Keratinocyte (primary cell): ENCODE measurements around the gene FKBP1A. TPM values are rescaled to one million over a fixed set of nuclear protein-coding genes. Genes with fewer than 3 reads are reported as not detected.

Experiments
- DNase-seq: peaks from one replicate; pipeline ENCODE4 v3.0.0-alpha.2; 2011; ENCODE audit warnings: low read depth, missing footprints, low spot score
- FAIRE-seq: peaks from 2 replicates; lab custom pipeline; 2011; peaks lifted over from hg19 to GRCh38; lab: Jason Lieb, UNC
- H2AFZ ChIP-seq: 2 replicates; pipeline ENCODE4 v1.6.0; 2012; ENCODE audit warnings: low read length, control low read depth, inconsistent platforms; ENCODE audit not compliant: control insufficient read depth
- H3K27ac ChIP-seq: 2 replicates; pipeline ENCODE4 v1.5.1; 2011; ENCODE audit warnings: low read length; ENCODE audit not compliant: control insufficient read depth, insufficient read depth
- H3K27me3 ChIP-seq: 3 replicates; pipeline ENCODE4 v1.6.0; 2011; ENCODE audit warnings: low read length; ENCODE audit not compliant: control insufficient read depth, insufficient read depth; ENCODE audit errors: extremely low read depth
- H3K36me3 ChIP-seq, 2 experiments: 2 replicates in 1 of 2; 3 replicates in 1 of 2; pipeline ENCODE4 v1.5.1; 2011; ENCODE audit warnings: low read length in 2 of 2, mild to moderate bottlenecking in 1 of 2; ENCODE audit not compliant: control insufficient read depth in 2 of 2, insufficient read depth in 2 of 2; ENCODE audit errors: extremely low read depth in 1 of 2
- H3K4me1 ChIP-seq: 3 replicates; pipeline ENCODE4 v1.5.1; 2011; ENCODE audit warnings: low read length; ENCODE audit not compliant: control insufficient read depth, insufficient read depth; ENCODE audit errors: extremely low read depth
- H3K4me2 ChIP-seq: 3 replicates; pipeline ENCODE4 v1.6.0; 2011; ENCODE audit warnings: low read depth, low read length; ENCODE audit not compliant: control insufficient read depth, insufficient read depth; ENCODE audit errors: extremely low read depth
- H3K4me3 ChIP-seq, 3 experiments: fragments of 200-600 bp in 1 of 3; sonication (generic) in 1 of 3; 2 replicates in 2 of 3; 3 replicates in 1 of 3; pipeline ENCODE4 v1.5.1; 2011 to 2016; ENCODE audit warnings: low read length in 3 of 3, mild to moderate bottlenecking in 3 of 3, control low read depth in 2 of 3, inconsistent platforms in 1 of 3, low read depth in 1 of 3, mixed read lengths in 1 of 3, mixed run types in 1 of 3, moderate library complexity in 1 of 3; ENCODE audit not compliant: control insufficient read depth in 2 of 3, insufficient read depth in 2 of 3; ENCODE audit errors: extremely low read depth in 1 of 3
- H3K79me2 ChIP-seq: 2 replicates; pipeline ENCODE4 v1.6.0; 2012; ENCODE audit warnings: low read length; ENCODE audit not compliant: control insufficient read depth, insufficient read depth
- H3K9ac ChIP-seq: 3 replicates; pipeline ENCODE4 v1.6.0; 2011; ENCODE audit warnings: low read length; ENCODE audit not compliant: control insufficient read depth, insufficient read depth; ENCODE audit errors: extremely low read depth
- H3K9me1 ChIP-seq: 3 replicates; pipeline ENCODE4 v1.6.0; 2011; ENCODE audit warnings: low read length; ENCODE audit not compliant: control insufficient read depth, insufficient read depth; ENCODE audit errors: extremely low read depth
- H3K9me3 ChIP-seq: 2 replicates; pipeline ENCODE4 v1.5.1; 2012; ENCODE audit warnings: low read depth, low read length; ENCODE audit not compliant: control insufficient read depth
- H4K20me1 ChIP-seq: 3 replicates; pipeline ENCODE4 v1.6.0; 2011; ENCODE audit warnings: low read length; ENCODE audit not compliant: control insufficient read depth, insufficient read depth; ENCODE audit errors: extremely low read depth
- CTCF ChIP-seq, 3 experiments: IDR thresholded peaks in 1 of 3; conservative IDR thresholded peaks in 1 of 3; optimal IDR thresholded peaks in 1 of 3; 2 replicates in 2 of 3; 3 replicates in 1 of 3; pipeline versions ENCODE3 to v1.5.1; 2011; ENCODE audit warnings: low read length in 3 of 3, mild to moderate bottlenecking in 3 of 3, moderate library complexity in 2 of 3, control low read depth in 1 of 3, inconsistent platforms in 1 of 3; ENCODE audit not compliant: insufficient read depth in 2 of 3; ENCODE audit errors: extremely low read depth in 1 of 3
- EZH2 ChIP-seq: IDR thresholded peaks from one replicate; pipeline ENCODE4 v1.6.1; 2012; ENCODE audit warnings: inconsistent platforms, mild to moderate bottlenecking, low read length, moderate library complexity
- dilution Hi-C: fragments of 300-500 bp; cut with MboI; formaldehyde crosslinking; loops from one replicate; pipeline ENCODE4 v1.7.0; 2020; ENCODE audit warnings: low sequenced_read_pairs; ENCODE audit not compliant: extremely low pct_ligation_motif_present
- polyA plus RNA-seq, 5 experiments: library from polyadenylated mRNA; depleted of rRNA in 3 of 5; stranded (reverse) in 3 of 5; stranded (forward) in 1 of 5; unstranded in 1 of 5; fragments of >200 nt; gene quantifications; 1 replicate in 1 of 5; 2 replicates in 3 of 5; 3 replicates in 1 of 5; pipeline versions ENCODE4 v1.2.1 to v1.2.3, GENCODE V29; 2011 to 2012; ENCODE audit warnings: missing spikeins in 2 of 5, low read depth in 1 of 5, low replicate concordance in 1 of 5

The FKBP1A gene
- polyA plus RNA-seq, 1 donor (not counting 4 experiments of a cell fraction or from before 2014, with no cell fraction given): 1,010 TPM

- H3K4me3 ChIP-seq: no peak overlapping the region
- FAIRE-seq (no peak), DNase-seq (no peak)
- no peaks in the 10 kb centered on the region for H3K27me3 ChIP-seq
- H3K9me3 ChIP-seq: no peaks in the 10 kb centered on the region
- no peak overlapping the region for H3K4me2 ChIP-seq
- H3K9ac ChIP-seq: no peak overlapping the region
- dilution Hi-C loops: no loop called here
- H3K9me1 ChIP-seq: peaks cover 2% of the 10 kb centered on the region
- TF ChIP-seq CTCF (optimal IDR thresholded peaks at IDR 0.05 in 1 of 3, IDR thresholded peaks at IDR 0.05 in 1 of 3, conservative IDR thresholded peaks at IDR 0.05 in 1 of 3; ENCODE audit: extremely low read depth in 1 of 3, insufficient read depth in 2 of 3, low read length in 3 of 3) (no peak), EZH2 (no peak)
- H3K27ac ChIP-seq: no peak overlapping the region
- no peak overlapping the region for H2AFZ ChIP-seq
- peaks cover 2% of the 10 kb centered on the region for H4K20me1 ChIP-seq
- H3K36me3 ChIP-seq: peaks cover 9 to 22% of the 10 kb centered on the region in 2 experiments
- no peaks in the 10 kb centered on the region for H3K4me1 ChIP-seq
- H3K79me2 ChIP-seq: peaks cover 8% of the 10 kb centered on the region
These were observed 30.4 kb downstream of the FKBP1A start for GRCh38 chr20:1362484-1362883.

DNA sequence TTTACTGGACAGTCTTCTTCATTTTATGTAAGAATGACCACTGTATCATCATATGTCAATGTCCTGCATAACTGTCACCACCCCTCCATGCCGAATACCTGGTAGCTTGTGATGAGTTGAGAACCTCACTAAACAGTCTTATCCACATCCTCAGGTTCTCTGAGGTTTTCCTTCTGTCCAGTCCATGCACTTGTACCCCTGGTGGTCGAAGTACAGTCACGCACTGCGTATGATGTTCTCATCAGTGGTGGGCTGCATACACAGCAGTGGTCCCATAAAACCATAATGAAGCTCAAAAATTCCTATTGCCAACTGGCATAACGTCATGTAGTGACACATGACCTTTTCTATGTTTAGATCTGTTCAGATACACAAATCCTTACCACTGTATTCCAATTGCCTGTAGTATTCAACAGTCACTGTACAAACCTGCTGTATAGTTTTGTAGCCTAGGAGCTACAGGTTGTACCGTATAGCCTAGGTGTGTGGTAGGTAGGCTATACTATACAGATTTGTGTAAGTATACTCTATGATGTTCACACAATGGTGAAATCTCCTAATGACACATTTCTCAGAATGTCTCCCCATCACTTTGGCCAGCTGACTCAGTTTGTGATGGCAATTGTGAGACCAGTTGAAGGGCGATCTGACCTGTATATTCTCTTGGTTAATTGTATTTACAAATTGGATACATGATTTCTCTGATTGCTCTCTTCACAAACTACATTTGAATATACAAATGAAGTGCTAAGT is 32.6 kb downstream of the FKBP1A start:
- Histone ChIP-seq H3K9ac (no peak overlapping the region), H3K4me3 (no peak overlapping the region), H3K27me3 (no peaks in the 10 kb centered on the region), H3K9me1 (peaks cover 2% of the 10 kb centered on the region), H3K79me2 (peaks cover 4% of the 10 kb centered on the region), H3K4me2 (no peak overlapping the region), H3K9me3 (no peaks in the 10 kb centered on the region), H4K20me1 (peaks cover 2% of the 10 kb centered on the region), H2AFZ (no peak overlapping the region), H3K4me1 (no peaks in the 10 kb centered on the region), H3K36me3 (peaks cover 7 to 24% of the 10 kb centered on the region in 2 experiments), H3K27ac (no peak overlapping the region)
- DNase-seq (no peak), FAIRE-seq (no peak)
- no peak for TF ChIP-seq EZH2
- no peak for TF ChIP-seq CTCF (optimal IDR thresholded peaks at IDR 0.05 in 1 of 3, IDR thresholded peaks at IDR 0.05 in 1 of 3, conservative IDR thresholded peaks at IDR 0.05 in 1 of 3; ENCODE audit: extremely low read depth in 1 of 3, insufficient read depth in 2 of 3, low read length in 3 of 3)
- dilution Hi-C loops: no loop called here
